Spinal cord (tissue), 4 donors: ENCODE results near the gene NID2. TPM values are rescaled to one million over a fixed set of nuclear protein-coding genes. Genes with fewer than 3 reads are reported as not detected.

ENCODE experiments used
- polyA plus RNA-seq, 2 donors: library from polyadenylated mRNA; unstranded; fragments of 120-200 nt; gene quantifications; one replicate each; pipeline ENCODE4 v1.2.1, GENCODE V29; 2013; ENCODE audit not compliant: insufficient read length in 2 of 2
- total RNA-seq, 2 donors: library from RNA; depleted of rRNA in 1 of 2; stranded (reverse); fragments of 120-200 nt in 1 of 2; fragments of >200 nt in 1 of 2; gene quantifications; one replicate each; pipeline versions ENCODE4 v1.2.3 to v1.2.4, GENCODE V29; 2013 to 2014

Gene NID2
- total and polyA plus RNA-seq, 4 donors = 36.9 to 270 (median 92.8) TPM

Other genes starting within 250 kb of the NID2 start
- 100 to 1,000 TPM; 102 to 195 TPM for gene GNG2, start 208.4 kb downstream of the NID2 start, total RNA-seq
- gene GNG2, start 208.4 kb downstream of the NID2 start, polyA plus RNA-seq = 100 to 1,000 TPM; 262 to 347 TPM
- 100 to 1,000 TPM in 1 of 2 donors, 10 to 100 TPM in 1; 97.7 to 145 TPM for gene RTRAF, start 79.5 kb downstream of the NID2 start, total RNA-seq
- gene RTRAF, start 79.5 kb downstream of the NID2 start, polyA plus RNA-seq = 100 to 1,000 TPM; 191 to 205 TPM
- gene PTGDR, start 198.6 kb upstream of the NID2 start, total RNA-seq = 10 to 100 TPM in 1 of 2 donors, 1 to 10 TPM in 1; 3.6 to 10.6 TPM
- gene PTGDR, start 198.6 kb upstream of the NID2 start, polyA plus RNA-seq = 1 to 10 TPM in 1 of 2 donors, under 1 TPM in 1; 0.36 to 2.7 TPM
- 1 to 10 TPM; 2.4 to 3.6 TPM for gene PTGER2, start 245.3 kb upstream of the NID2 start, total RNA-seq
- gene PTGER2, start 245.3 kb upstream of the NID2 start, polyA plus RNA-seq = 1 to 10 TPM; 2.5 to 3.4 TPM